ENCODE results near the gene AKAP6. TPM values are rescaled to one million over a fixed set of nuclear protein-coding genes. Genes with fewer than 3 reads are reported as not detected.

The AKAP6 gene
- total and polyA plus RNA-seq, 10 of the 15 experiments (the other 5 are each of a cell fraction or from before 2014, with no cell fraction given), result 0.35 to 5.9 (median 2.2) TPM

- Histone ChIP-seq H3K27ac (ENCODE audit: control insufficient read depth, insufficient read depth) (peak overlapping the region; percentile 48; the same call in 1 of the 2 replicates), H3K79me2 (ENCODE audit: control insufficient read depth, insufficient read depth, low read length) (no peaks in the 10 kb centered on the region), H2AFZ (ENCODE audit: control insufficient read depth, low read depth, low read length) (peak overlapping the region; percentile 71), H3K4me3 (no peak overlapping the region), H3K36me3 (ENCODE audit: control insufficient read depth in 2 of 2, insufficient read depth in 2 of 2, low read length in 1 of 2) (no peaks in the 10 kb centered on the region), H4K20me1 (ENCODE audit: control insufficient read depth, insufficient read depth) (no peaks in the 10 kb centered on the region), H3K9ac (ENCODE audit: control insufficient read depth, insufficient read depth, low read length) (no peak overlapping the region), H3K4me2 (ENCODE audit: control insufficient read depth, insufficient read depth) (peak overlapping the region; percentile 63), H3K9me3 (replicated peaks; ENCODE audit: control insufficient read depth, insufficient read depth, low read length) (no peaks in the 10 kb centered on the region), H3K27me3 (replicated peaks in 1 of 2; ENCODE audit: control insufficient read depth in 2 of 2, insufficient read depth in 2 of 2, low read length in 1 of 2) (no peaks in the 10 kb centered on the region), H3K4me1 (ENCODE audit: control insufficient read depth, insufficient read depth, low read length) (peaks cover 22% of the 10 kb centered on the region)
- WGBS (ENCODE audit: insufficient coverage, insufficient replicate concordance, low lambda C conversion rate, missing lambda C conversion rate), result 36% methylated on average over 1 of the region's 1 CpG
- CTCF ChIA-PET, result no interaction called here
- TF ChIP-seq MEF2A (IDR thresholded peaks at IDR 0.05; ENCODE audit: insufficient read depth, low read depth, low read length), result 0 out of 2 replicates have a peak, but pooled peaks have one; percentile 5
- TF ChIP-seq ZBTB33 (IDR thresholded peaks at IDR 0.05), result no peak
- no peak for TF ChIP-seq RAD21 (IDR thresholded peaks at IDR 0.05; ENCODE audit: insufficient read depth, low read depth, low read length)
- TF ChIP-seq POLR2A (IDR thresholded peaks at IDR 0.05; ENCODE audit: low read depth, low read length), result no peak
- TF ChIP-seq, protein P1, sequence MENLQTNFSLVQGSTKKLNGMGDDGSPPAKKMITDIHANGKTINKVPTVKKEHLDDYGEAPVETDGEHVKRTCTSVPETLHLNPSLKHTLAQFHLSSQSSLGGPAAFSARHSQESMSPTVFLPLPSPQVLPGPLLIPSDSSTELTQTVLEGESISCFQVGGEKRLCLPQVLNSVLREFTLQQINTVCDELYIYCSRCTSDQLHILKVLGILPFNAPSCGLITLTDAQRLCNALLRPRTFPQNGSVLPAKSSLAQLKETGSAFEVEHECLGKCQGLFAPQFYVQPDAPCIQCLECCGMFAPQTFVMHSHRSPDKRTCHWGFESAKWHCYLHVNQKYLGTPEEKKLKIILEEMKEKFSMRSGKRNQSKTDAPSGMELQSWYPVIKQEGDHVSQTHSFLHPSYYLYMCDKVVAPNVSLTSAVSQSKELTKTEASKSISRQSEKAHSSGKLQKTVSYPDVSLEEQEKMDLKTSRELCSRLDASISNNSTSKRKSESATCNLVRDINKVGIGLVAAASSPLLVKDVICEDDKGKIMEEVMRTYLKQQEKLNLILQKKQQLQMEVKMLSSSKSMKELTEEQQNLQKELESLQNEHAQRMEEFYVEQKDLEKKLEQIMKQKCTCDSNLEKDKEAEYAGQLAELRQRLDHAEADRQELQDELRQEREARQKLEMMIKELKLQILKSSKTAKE (IDR thresholded peaks at IDR 0.05; ENCODE audit: low read depth, poor library complexity, severe bottlenecking), result no peak
- TF ChIP-seq MYB (IDR thresholded peaks at IDR 0.05; ENCODE audit: borderline replicate concordance, low read depth, low read length), result no peak
- in situ Hi-C loops (cut with MboI), result no loop called here
- DNase-seq (ENCODE audit: low read depth, low spot score) (no peak), FAIRE-seq (no peak), ATAC-seq (no peak)
- intact Hi-C loops (cut with micrococcal nuclease; ENCODE audit: unreplicated experiment), result no loop called here
- RAD21 ChIA-PET (ENCODE audit: unreplicated experiment), result no interaction called here
- POLR2A ChIA-PET, result no interaction called here
- no TSS peak for BruUV-seq (replicated peaks)
- SMC1A ChIA-PET (ENCODE audit: uncharacterized antibody, unreplicated experiment), result no interaction called here
Observed at GRCh38 chr14:32438517-32438916, 109.4 kb downstream of the AKAP6 start.
